GM12891 (cell line): ENCODE results near the gene DNAH11.

Experiments
- POLR2A ChIP-seq: IDR thresholded peaks from 2 replicates; pipeline ENCODE4 v1.6.1; 2011; ENCODE audit warnings: low read depth, low read length, control low read depth
- POLR2AphosphoS5 ChIP-seq: IDR thresholded peaks from 2 replicates; pipeline ENCODE4 v1.6.1; 2011; ENCODE audit warnings: low read depth, low read length, control low read depth
- TAF1 ChIP-seq: IDR thresholded peaks from 2 replicates; pipeline ENCODE4 v1.6.1; 2011; ENCODE audit warnings: low read depth, low read length, control low read depth

GRCh38 chr7:21758286-21758685 is 215.4 kb downstream of the DNAH11 start:
- TF ChIP-seq POLR2A: no peak
- no peak for TF ChIP-seq POLR2AphosphoS5
- no peak for TF ChIP-seq TAF1
